Calu3 (cell line): Measurements from ENCODE around the gene XKR7. TPM values are rescaled to one million over a fixed set of nuclear protein-coding genes. Genes with fewer than 3 reads are reported as not detected.

Experiments
- BruUV-seq: library from RNA; stranded (reverse); fragments of 400-500 nt; replicated peaks from 2 replicates; lab custom pipeline; 2021; lab: Mats Ljungman, UMichigan
- CTCF ChIA-PET: fragments of 300-600 bp; sonication (Branson Sonifier 250); formaldehyde crosslinking; loops from one replicate; lab custom pipeline; 2022; ENCODE audit warnings: antibody characterized with exemption; lab: Charles Lee
- DNase-seq: peaks from one replicate; pipeline ENCODE4 v3.0.0; 2022
- H3K27ac Mint-ChIP-seq: one replicate; pipeline ENCODE4 v1.8.0; 2022; ENCODE audit warnings: mixed read lengths; ENCODE audit not compliant: unreplicated experiment
- H3K27me3 Mint-ChIP-seq: one replicate; pipeline ENCODE4 v1.8.0; 2022; ENCODE audit warnings: mixed read lengths; ENCODE audit not compliant: unreplicated experiment
- H3K36me3 Mint-ChIP-seq: one replicate; pipeline ENCODE4 v1.8.0; 2022; ENCODE audit warnings: mild to moderate bottlenecking, moderate library complexity, mixed read lengths; ENCODE audit not compliant: insufficient read depth, unreplicated experiment
- H3K4me1 Mint-ChIP-seq: one replicate; pipeline ENCODE4 v1.8.0; 2022; ENCODE audit warnings: mild to moderate bottlenecking, low read depth, mixed read lengths; ENCODE audit not compliant: unreplicated experiment
- H3K4me3 Mint-ChIP-seq: one replicate; pipeline ENCODE4 v1.8.0; 2022; ENCODE audit warnings: mild to moderate bottlenecking, low read depth, moderate library complexity, mixed read lengths; ENCODE audit not compliant: unreplicated experiment
- H3K9me3 Mint-ChIP-seq: one replicate; pipeline ENCODE4 v1.8.0; 2022; ENCODE audit warnings: low read depth, mixed read lengths; ENCODE audit not compliant: unreplicated experiment
- CTCF ChIP-seq: fragments of 200-600 bp; IDR thresholded peaks from one replicate; pipeline ENCODE4 v1.8.0; 2022; ENCODE audit warnings: antibody characterized with exemption; ENCODE audit not compliant: unreplicated experiment
- intact Hi-C: fragments of 100-400 bp; cut with micrococcal nuclease; formaldehyde crosslinking; loops from one replicate; pipeline ENCODE4 v1.10.0; 2022; ENCODE audit not compliant: unreplicated experiment
- total RNA-seq: library from RNA; stranded (reverse); gene quantifications from 2 replicates; pipeline ENCODE4 v1.2.3, GENCODE V29; 2022

Gene XKR7
- total RNA-seq, 1 experiment from 2014 or later: not detected

GRCh38 chr20:32009564-32009963 lies 41.6 kb downstream of the XKR7 start:
- no peak for TF ChIP-seq CTCF
- BruUV-seq: no TSS peak
- H3K36me3 Mint-ChIP-seq: no peaks in the 10 kb centered on the region
- no peak overlapping the region for H3K4me3 Mint-ChIP-seq
- H3K27me3 Mint-ChIP-seq: peaks cover 98% of the 10 kb centered on the region
- CTCF ChIA-PET: interaction anchor here (0.6 to 0.7 kb wide), 2 partner anchors 8 to 99 kb away, joined by 3 read pairs; no protein-coding TSS in a partner anchor
- no peak for DNase-seq
- no peak overlapping the region for H3K27ac Mint-ChIP-seq
- intact Hi-C loops: no loop called here
- peaks cover 8% of the 10 kb centered on the region for H3K4me1 Mint-ChIP-seq
- H3K9me3 Mint-ChIP-seq: no peaks in the 10 kb centered on the region

DNA sequence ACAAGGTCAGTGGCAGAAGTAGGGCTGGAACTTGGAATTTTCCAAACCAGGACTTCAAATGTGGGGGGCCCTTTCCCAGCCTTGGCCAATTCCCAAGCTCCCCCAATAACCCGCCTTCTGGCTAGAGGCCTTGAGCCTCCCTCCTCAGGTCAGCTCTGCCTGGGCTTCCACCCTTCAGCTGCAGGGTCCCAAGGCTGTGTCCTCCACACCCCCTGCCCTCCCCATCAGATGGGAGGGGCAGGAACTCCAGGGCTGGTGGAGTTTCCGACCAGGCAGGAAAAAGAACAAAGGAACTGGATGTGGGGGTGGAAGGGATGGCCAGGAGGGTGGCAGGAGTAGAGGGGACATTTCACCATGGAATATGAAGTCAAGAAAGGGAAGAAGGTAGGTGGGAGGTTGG lies 42.1 kb downstream of the XKR7 start, which contains the start of gene CCM2L:
CCM2L (plus strand) TSS at position 338 of the 400 bp plus-strand sequence; CDS start at position 355, 17 bp downstream.
- H3K27me3 Mint-ChIP-seq: peaks cover 98% of the 10 kb centered on the region
- no peak for TF ChIP-seq CTCF
- no peaks in the 10 kb centered on the region for H3K9me3 Mint-ChIP-seq
- no peak within 1 kb of the TSS for H3K27ac Mint-ChIP-seq
- CTCF ChIA-PET: interaction anchor here (0.6 kb wide), 1 partner anchor 8 kb away, joined by 3 read pairs; no protein-coding TSS in a partner anchor
- DNase-seq: no peak
- intact Hi-C loops: no loop called here
- no peaks in the 10 kb centered on the region for H3K36me3 Mint-ChIP-seq
- no peak within 1 kb of the TSS for H3K4me3 Mint-ChIP-seq
- no TSS peak for BruUV-seq
- peaks cover 8% of the 10 kb centered on the region for H3K4me1 Mint-ChIP-seq

DNA sequence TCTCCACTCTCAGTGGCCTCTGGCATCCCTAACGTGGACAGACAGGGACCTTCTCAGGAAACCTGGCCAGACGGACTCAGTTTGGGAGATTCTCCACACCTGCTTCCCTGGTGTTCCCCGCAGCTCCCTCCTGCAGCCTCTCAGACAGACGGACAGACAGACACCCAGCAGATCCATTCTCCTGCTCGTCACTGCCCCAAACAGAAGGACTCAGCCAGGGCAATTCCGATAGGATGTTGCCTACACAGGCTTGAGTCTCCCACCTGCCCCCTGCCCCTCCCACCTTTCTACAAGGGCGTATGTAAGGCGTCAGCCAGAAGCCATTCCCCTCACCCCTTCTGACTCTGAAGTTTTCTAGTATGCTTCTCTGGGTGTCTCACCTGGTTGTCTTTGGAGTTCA lies 42.7 kb downstream of the XKR7 start:
- Mint-ChIP-seq H3K9me3 (no peaks in the 10 kb centered on the region), H3K27me3 (peaks cover 98% of the 10 kb centered on the region), H3K36me3 (no peaks in the 10 kb centered on the region), H3K4me1 (peaks cover 8% of the 10 kb centered on the region), H3K4me3 (no peak overlapping the region), H3K27ac (no peak overlapping the region)
- intact Hi-C loops: no loop called here
- CTCF ChIA-PET: interaction anchor here (0.5 kb wide), 1 partner anchor 175 kb away, joined by 3 read pairs; no protein-coding TSS in a partner anchor
- no TSS peak for BruUV-seq
- no peak for DNase-seq
- TF ChIP-seq CTCF: no peak

- BruUV-seq: no TSS peak
- Mint-ChIP-seq H3K9me3 (no peaks in the 10 kb centered on the region), H3K27me3 (peaks cover 98% of the 10 kb centered on the region), H3K27ac (no peak overlapping the region), H3K4me3 (no peak overlapping the region), H3K4me1 (peaks cover 7% of the 10 kb centered on the region), H3K36me3 (no peaks in the 10 kb centered on the region)
- intact Hi-C loops: no loop called here
- no peak for TF ChIP-seq CTCF
- no peak for DNase-seq
- CTCF ChIA-PET: interaction anchor here (0.5 kb wide), 1 partner anchor 713 kb away, joined by 3 read pairs; no protein-coding TSS in a partner anchor
Observed at GRCh38 chr20:32012159-32012688, 44.3 kb downstream of the XKR7 start.
